Stimulated activated CD4-positive, alpha-beta T cell treated with anti-CD3 and anti-CD28 coated beads, Interleukin-15, amount 100 ng/mL, for 24 hours (primary cell): ENCODE data around the gene BACH1.
A peak's percentile ranks its signal among the peaks of the same experiment; 100 is the strongest.

Source experiments
- DNase-seq: peaks from one replicate; pipeline ENCODE4 v3.0.0-alpha.2; 2020

Gene BACH1

DNA sequence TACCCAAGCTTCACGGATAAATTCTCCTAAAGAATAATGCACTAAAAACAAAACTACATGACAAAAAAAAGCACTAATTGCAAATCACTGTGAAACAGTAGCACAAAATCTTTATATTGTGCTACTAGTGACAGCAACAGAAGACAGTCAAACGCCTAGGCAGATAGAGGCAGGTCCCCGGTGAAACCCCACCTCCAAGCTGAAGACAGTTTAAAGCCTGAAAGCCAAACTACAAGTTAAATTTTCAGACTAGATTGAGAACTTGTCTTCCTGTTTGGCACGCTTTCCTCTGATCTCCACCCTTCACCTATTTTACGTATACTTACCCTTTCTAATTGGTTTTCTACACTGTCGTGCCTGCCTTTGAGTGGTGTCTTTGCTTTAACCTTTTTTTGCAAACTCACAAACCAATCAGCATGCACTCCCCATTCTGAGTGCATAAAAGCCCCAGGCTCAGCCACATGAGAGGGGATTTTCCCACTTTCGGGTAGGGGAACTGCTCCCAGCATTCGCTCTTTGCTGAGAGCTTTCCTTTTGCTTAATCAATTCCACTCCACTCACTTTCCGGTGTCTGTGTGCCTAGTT lies 3.6 kb upstream of the BACH1 start:
- peak; percentile 6 for DNase-seq

DNA sequence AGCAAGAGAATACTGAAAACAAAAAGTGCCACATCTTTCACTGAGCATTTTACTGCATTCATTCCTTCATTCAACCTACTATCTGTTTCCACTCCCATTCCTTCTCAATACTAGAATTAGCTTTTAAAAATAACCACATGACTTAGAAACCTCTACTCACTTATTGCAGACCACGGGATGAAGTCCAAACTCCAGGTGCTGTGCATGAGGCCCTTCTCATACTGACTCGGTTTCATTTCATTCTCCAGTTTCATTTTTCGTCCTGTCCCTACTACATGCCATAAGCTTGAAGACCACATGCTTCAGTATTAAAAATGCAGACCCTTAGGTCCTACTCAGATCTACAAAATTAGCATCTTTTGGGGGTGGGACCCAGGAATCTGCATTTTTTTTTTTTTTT lies 2.3 kb upstream of the BACH1 start:
- DNase-seq, result no peak

DNA sequence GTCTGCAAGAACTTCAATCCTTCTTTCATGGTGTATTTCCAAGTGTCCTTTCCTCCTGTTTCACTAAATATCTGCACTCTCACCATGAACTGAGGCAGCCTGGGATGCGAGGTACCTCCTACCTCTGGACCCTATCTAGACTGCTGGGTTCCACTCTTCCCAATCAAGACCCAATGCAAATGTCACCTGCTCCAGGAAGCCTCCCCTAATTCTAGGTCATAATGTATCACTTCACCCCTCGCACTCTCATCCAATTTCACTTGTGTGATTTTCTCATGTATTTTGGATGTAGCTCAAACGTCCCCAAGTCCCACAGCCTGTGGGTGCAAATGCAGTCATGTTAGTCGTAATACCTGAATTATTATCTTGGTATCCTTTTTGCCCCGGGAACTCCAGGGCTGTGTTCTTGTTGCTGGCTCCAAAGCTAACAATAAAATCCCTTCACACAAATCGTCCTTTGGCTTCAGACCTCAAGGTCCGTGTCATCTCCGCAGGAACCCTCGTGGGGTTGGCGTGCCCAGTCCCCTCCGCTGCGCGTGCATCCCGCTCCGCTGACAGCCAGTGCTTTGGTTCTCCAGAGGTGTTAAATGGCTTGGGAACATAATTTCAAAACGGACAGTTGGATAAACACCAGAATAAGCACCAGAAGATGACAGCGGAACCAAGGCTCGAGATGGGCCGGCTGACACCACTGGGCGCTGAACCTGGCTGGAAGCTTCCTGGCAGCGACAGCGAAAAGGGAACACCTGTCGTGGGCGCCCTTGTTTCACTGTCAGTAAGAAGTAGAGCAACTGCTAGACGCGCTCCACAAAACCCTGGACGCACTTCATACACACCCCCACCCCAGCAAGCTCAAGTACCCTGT lies 1.0 kb upstream of the BACH1 start:
- peak; percentile 5 for DNase-seq

DNA sequence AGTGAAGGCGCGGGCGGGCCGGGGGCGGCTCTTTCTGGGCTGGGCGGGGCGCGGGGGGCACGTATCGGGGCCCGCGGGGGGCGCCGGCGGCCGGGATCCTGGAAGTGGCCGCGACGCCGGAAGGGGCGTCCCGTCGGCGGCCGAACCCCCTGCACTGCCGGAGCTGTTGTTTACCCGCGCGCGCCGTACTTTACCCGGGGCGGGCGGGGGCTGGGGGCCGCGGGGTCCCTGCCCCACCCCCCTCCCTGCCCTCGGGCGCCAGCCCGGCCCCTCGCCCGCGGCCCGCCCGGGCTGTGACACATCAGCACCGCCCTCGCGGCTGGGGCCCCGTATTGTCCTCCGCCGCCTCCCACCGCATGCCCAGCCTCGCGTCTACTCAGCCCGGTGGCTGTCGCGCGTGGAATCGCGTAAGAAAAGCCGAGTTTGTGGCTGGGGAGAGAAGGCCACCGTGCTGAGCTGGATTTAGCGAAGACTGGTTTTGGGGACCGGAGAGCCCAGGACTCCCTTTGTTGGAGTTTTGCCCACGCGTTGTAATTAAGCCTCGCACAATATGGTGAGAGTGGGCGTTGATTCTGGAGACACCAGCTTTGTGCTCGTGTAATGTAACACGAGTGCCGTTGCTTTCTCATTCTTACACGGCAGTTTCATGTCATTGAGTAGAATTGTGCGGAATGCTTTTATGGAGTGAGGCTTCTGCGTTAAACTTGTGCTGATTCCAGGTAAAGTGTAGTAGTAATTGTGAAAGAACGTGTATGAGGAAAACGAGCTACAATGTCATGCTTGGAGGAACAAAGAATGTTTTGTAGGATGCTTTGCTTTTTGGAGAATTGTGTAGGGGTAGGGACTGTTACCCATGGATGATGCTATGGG lies 559 bp downstream of the BACH1 start:
- DNase-seq, result peak; percentile 79

DNA sequence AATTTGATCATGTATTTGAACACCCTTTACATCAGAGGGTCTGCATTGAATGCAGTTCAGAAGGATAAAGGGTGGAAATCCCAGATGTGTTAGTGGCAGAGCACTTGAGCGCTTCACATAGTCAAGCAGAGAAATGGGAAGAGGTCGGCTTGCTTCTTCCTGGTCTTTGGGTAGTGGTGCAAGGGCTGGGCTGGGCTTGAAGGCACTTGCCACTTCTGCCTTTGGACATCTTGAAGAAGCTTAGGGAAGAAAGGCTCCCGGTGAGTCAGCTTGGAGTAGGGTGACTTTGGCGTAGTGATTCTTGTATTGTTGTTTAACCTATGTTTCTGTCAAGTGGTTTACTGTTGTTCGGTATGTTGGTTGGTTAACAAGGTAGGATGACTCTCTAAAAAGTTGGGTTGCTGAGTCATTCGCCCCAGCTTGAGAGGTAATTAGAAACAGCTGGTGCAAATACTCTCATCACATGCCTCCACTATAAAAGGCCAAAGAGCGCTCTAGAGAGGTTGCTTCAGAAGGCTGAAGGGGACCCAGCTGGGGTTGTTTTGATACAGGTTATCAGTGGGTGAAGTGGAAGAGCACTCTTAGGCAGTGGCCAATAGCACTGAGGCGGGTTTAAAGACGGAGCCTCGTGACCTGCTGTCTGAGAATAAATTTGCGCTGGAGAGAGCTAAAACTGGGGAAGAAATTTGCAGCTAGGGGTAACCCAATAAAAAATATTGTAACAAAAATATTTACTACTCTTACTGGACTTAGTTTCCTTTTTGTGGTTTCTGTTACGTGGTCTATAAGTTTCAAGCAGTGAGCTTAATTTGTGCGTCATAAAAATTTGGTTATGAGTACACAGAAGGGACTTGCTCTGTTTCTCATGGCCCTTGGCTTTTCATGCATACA lies 1.4 kb downstream of the BACH1 start:
- peak; percentile 61 for DNase-seq

DNA sequence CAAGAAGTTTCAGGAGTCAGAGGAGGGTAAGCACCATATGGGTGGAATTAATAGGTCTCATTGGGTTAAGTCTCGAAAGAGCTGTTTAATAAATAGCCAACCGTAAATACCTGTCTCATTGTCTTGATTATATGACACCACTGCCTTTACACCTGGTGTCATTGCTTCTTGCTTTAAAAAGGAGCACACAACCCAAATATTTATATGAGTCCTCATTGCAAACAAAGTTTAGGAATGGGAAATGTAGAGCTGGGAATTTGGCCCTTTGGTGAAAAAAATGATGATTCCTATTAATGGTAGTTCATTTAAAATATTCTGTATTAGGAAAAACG lies 2.1 kb downstream of the BACH1 start:
- no peak for DNase-seq

DNA sequence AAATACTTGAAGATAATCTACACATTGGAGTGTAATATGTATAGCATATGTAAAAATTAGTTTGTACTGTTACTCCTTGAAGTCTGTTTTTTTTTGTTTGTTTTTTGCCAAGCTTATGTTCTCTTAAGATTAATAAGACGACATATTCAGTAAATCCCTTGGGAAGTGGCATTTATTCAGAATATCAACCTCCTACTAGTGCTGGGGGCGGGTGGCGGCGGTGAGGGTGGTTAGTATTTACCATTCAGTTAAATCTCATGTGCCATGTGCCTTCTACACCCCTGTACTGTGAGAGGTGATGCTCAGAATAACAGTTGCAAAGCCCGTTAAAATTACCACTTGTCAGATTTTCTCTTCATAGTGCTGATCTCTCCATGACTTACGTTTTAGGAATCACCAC lies 3.0 kb downstream of the BACH1 start:
- no peak for DNase-seq

DNA sequence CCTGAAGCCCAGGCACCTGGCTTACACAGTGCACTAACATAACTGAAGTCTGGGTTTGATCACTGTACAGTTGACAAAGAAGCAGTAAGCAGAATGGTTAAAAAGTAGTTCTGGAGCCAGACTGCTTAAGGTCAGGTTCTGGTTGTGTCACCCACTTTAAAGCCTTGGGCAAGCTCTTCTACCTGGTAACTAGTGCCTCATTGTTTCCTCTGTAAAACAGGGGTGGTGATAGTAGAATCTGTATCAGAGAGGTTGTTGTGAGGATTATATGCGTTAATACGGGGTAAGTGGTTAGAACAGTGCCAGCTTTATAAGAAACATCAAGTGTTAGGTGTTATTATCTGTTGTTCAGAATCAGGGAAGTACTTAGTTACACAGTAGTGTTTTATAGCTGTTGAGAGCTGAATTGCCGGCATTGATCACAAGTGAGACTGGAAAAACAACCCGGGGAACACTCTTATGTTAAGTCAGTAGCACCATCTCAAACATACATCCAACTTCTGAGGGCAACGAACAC lies 3.7 kb downstream of the BACH1 start:
- no peak for DNase-seq

DNA sequence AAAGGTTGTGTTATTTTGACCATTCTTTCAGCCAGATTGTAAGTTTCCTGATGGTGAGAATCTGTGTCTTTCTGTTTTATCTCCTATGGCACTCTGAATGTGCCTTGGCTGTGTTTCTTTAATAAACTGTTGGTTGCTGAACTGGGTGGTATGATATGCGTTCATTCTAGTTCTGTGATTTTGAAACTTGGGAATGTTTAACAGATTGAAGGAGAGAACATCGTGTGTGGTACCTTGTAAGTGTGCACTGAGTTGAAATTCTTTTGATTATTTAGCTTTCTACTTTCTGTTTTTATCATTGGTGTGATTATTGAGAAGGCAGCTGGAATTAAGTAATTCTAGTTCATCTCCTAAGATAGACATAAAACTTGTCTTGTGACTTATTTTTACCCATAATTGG lies 4.6 kb downstream of the BACH1 start:
- DNase-seq, result no peak

DNA sequence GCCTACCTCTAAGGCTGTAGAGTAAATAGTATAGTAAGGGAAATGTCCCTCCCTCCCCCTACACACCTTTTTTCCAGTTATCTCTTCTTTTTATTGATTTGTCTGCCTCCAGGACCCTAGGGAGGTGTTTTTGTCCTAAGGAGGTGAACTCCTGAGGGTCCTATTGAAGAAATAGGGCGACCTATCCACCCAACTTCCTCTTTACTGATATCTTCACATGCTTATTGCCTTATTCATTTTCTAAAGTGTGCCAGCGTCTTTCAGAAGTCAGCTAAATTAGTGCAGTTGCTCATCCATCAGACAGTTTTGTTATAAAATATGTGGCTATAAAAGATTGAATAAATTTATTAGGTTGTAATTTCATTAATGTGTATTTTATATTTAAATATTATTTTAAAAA lies 5.9 kb downstream of the BACH1 start:
- no peak for DNase-seq

DNA sequence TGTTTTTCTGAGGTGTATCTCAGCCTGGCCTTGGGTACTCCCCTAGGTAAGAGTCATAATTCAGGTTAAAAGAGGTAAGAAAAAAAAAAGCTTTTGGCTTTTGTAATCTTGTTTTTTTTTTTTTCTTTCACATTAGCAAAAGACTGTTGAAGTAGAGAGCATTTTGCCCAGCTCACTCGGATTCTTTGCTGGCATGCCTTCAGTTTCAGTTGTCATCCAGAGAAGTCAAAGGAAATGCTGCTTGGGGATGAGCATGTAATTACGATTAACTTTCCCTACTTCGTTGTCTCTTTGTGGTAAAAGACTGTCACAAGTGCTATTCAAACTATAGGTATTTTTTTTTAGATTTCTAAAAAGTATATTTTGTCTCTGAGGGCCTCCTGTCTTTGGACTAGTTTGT lies 6.3 kb downstream of the BACH1 start:
- DNase-seq, result no peak

DNA sequence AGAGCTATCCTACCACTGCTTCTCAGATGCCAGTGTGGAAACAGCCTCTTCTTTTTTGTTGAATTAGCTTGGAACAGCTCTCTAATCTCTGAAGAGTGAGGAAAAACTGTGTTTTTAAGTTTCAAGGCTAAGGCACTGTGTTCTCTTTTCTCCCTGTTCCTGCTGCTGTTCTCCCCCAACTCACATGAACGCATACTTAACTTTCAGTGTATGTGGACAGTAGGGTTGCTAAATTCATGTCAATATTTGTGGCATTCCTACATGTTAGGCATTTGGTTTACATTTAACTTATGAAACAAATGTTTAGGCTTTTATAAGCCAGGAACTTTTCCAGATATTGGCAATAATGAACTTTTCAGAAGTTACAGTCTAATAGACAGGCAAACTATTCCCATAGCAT lies 6.8 kb downstream of the BACH1 start:
- DNase-seq, result no peak

DNA sequence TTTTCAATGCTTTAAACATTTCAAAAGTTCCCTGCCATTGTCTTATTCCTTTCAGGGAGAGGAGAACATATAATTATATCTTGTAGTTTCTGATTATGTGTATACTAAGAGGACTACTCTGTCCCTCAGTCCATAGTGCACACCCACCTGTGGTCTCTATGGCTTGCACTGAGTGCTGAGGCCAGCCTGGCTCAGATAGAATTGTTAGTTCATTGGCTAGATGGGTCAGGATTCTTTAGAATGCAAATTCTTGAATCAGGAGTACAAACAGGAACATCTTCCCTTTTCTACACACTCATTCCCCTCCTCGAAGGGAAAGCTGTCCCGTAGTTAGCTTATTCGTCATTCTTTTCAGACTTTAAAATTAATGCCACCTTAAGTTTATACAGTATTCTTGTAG lies 8.2 kb downstream of the BACH1 start:
- DNase-seq, result no peak

DNA sequence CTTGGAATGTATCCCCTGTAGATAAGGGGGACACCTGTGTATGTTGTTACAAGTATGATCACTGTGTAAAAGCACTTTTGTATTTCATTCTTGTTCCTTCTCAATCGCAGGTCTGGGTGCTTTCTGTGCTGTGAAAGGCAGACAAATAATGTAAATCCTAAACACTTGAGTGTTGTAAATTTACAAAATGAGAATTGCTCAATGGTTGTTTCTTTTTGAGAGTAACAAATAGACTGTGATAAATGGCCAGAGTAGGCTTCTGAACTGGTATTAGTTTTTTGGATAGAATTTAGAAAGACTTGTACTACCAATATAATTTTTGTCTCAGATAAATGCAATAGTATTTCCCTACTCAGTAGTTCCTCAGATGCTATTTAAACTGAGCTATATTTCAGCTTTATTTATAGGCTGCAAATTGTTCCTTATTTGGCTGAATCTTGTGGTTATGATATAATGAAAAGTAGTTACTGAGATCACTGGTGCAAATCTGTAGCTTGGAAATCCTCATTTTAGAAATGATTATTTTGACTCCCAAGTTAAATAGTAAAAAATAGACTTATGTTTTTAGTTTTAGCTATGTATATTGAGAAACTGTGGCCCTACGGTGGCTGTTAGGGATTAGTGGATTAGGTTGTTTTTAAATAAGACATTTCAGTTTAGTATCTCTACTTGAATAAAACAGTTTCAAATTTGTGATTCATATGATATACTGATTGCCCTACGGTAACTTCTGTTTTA lies 9.2 kb downstream of the BACH1 start:
- no peak for DNase-seq

DNA sequence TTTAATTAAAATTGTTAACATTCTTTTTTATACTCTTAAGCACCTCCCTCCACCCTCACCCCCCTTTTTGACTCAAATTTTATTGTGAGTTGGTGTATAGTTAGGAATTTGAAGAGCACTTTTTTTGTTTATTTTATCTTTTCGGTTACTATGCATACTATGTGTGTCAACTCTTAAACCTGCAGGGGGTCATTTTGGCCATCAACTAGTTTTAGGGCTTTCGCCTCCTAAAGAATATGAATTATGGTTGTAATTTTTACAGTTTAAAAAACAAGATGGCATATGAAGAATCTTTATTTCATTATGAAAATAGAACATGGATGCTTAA lies 9.7 kb downstream of the BACH1 start:
- no peak for DNase-seq

DNA sequence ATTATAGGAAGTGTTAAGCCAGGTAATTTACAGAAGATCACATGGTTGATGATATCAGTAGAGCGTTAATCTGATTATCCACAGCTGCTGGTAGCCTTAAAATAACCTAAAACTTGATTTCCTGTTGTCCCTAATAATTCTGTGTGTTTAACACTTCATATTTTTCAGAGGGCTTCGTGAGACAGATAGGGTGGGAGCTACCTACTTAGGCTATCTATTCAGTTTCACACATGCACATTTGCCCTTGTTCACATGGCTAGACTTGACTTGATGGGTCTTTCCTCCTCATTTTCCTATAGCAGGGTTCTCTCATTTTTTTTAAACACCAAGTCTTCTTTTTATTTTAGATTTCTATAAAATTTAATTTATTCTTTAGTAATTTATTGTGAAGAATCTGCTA lies 11.0 kb downstream of the BACH1 start:
- DNase-seq, result no peak

DNA sequence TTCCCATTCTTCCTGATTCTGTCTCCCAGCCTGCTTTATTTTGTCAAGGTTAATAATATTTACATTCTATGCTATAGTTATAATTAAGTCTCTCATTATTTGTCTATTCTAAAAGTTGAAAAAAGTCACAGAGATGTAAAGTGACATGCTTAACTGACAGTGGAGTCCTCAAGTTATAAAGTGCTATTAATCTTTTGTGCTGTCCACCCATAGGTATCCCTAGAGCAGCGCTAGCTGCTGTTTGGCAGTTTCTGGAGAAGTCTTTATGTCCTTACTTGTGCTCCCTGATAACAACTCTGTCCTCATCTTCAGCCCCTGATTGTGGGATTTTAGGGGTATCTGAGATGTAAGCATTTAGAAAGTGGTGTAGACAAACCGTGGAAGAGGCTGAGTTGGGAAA lies 13.1 kb downstream of the BACH1 start:
- DNase-seq, result no peak

DNA sequence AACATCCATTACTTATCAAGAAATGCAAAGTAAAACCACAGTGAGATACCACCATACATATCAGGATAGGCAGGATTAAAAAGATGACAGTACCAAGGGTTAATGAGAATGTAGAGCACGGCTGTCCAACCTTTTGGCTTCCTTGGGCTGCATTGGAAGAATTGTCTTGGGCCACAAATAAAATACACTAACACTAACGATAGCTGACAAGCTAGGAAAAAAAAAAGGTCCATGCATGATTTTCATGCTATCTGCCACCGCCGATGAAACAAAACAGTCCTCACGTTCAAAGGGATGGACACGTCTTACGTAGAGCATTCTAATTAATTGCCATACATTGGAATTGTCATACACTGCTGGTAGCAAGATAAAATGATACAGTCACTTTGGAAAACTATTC lies 14.3 kb downstream of the BACH1 start:
- DNase-seq, result no peak

DNA sequence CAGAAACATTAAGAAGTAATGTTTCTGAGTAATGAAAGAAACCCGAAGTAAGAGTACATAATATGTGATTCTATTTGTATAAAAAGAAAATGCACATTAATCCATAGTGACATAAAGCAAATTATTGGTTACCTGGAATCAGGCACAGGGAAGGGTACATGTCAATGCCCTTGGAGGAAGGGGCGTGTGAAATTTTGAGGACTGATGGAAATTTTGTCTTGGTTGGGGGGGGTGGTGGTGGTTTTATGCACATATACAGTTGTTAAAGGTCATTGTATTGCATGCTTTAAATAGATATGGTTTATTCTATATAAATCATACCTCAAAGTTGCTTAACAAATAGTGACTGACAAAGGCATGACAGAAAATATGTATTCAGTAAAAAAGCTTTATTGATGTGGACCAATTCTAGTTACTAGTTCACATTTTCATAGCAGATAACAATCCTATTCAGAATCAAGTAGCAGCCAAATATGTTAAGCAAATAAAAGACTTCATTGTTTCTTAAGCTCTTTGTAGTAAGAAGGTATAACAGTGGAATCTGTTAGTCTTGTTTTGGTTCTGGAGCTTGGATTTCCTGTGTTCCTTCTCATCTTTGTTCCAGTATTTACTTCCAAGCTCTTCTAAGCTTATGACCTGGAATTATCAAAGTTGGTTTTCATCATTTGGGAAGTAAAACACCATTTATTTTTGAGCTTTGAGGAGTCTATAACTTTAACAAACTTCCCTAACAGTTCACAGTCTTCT lies 15.1 kb downstream of the BACH1 start:
- no peak for DNase-seq

DNA sequence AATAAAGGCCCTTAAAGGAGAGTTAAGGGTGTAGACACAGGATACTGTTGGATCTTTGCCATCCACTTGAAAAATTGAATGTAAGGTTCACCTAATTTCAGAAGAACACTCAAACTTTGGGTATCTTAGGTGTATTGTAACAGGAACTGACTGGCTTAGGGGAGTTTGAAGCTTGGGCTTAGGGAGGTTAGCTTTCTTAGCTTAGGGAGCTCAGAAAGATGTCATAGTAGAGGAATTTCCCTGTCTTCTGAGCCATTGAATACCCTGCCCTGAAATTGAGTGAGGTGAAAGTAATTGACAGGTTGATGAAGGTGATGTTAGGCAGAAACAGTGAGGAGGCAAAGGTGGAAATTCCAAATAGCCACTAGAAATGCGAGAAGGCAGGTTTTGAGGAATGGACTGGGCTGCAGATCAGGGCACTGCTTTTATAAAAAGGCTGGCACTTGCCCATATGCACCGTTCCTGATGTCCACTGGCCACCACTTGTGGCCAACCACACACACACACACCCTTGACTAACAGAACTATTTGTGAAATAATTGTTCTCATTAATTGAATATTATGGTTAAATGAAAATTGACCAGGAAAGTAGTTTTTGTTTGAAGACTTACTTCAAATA lies 16.5 kb downstream of the BACH1 start:
- no peak for DNase-seq
